Osteocyte (in vitro differentiated cells): ENCODE data around the gene RUSF1. TPM values are rescaled to one million over a fixed set of nuclear protein-coding genes. Genes with fewer than 3 reads are reported as not detected.

Source experiments
- DNase-seq: peaks from one replicate; pipeline ENCODE4 v3.0.0; 2021; ENCODE audit warnings: mixed read lengths; ENCODE audit not compliant: unreplicated experiment; ENCODE audit errors: extremely low spot score
- H3K27ac Mint-ChIP-seq: one replicate; pipeline ENCODE4 v1.8.0; 2021; ENCODE audit warnings: mild to moderate bottlenecking, mixed read lengths; ENCODE audit not compliant: unreplicated experiment
- H3K27me3 Mint-ChIP-seq: one replicate; pipeline ENCODE4 v1.8.0; 2021; ENCODE audit warnings: mixed read lengths; ENCODE audit not compliant: unreplicated experiment
- H3K36me3 Mint-ChIP-seq: one replicate; pipeline ENCODE4 v1.8.0; 2021; ENCODE audit warnings: mixed read lengths; ENCODE audit not compliant: unreplicated experiment
- H3K4me1 Mint-ChIP-seq: one replicate; pipeline ENCODE4 v1.8.0; 2021; ENCODE audit warnings: mixed read lengths; ENCODE audit not compliant: unreplicated experiment
- H3K4me3 Mint-ChIP-seq: one replicate; pipeline ENCODE4 v1.8.0; 2021; ENCODE audit warnings: mild to moderate bottlenecking, moderate library complexity, mixed read lengths; ENCODE audit not compliant: unreplicated experiment
- H3K9me3 Mint-ChIP-seq: one replicate; pipeline ENCODE4 v1.8.0; 2021; ENCODE audit warnings: mixed read lengths; ENCODE audit not compliant: unreplicated experiment
- total RNA-seq: library from RNA; stranded (reverse); gene quantifications from 2 replicates; pipeline ENCODE4 v1.2.1, GENCODE V29; 2021
- TF ChIP-seq, protein P1 (sequence below): fragments of 200-600 bp; sonication (generic); IDR thresholded peaks from 2 replicates; pipeline ENCODE4 v1.5.0; 2021; ENCODE audit warnings: antibody characterized with exemption, mild to moderate bottlenecking, moderate library complexity

RUSF1 gene
- total RNA-seq, 1 donor from 2014 or later, result 72.5 TPM

DNA sequence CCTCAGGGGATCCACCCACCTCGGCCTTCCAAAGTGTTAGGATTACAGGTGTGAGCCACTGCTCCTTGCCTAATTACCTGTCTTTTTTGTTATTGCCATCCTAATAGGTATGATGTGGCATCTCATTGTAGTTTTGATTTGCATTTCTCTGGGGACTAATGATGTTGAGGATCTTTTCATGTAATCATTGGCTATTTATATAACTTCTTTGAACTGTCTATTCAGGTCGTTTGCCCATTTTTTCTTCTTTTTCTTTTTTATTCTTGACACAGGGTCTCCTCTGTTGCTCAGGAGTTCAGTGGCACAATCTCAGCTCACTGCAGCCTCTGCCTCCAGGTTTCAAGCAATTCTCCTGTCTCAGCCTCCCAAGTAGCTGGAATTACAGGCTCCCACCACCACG, 37.6 kb downstream of the RUSF1 start:
- Mint-ChIP-seq H3K9me3 (no peaks in the 10 kb centered on the region), H3K36me3 (peaks cover 16% of the 10 kb centered on the region), H3K27ac (peak overlapping the region; percentile 96), H3K4me3 (no peak overlapping the region), H3K27me3 (no peaks in the 10 kb centered on the region), H3K4me1 (peaks cover 38% of the 10 kb centered on the region)
- no peak for DNase-seq
- TF ChIP-seq, protein P1, sequence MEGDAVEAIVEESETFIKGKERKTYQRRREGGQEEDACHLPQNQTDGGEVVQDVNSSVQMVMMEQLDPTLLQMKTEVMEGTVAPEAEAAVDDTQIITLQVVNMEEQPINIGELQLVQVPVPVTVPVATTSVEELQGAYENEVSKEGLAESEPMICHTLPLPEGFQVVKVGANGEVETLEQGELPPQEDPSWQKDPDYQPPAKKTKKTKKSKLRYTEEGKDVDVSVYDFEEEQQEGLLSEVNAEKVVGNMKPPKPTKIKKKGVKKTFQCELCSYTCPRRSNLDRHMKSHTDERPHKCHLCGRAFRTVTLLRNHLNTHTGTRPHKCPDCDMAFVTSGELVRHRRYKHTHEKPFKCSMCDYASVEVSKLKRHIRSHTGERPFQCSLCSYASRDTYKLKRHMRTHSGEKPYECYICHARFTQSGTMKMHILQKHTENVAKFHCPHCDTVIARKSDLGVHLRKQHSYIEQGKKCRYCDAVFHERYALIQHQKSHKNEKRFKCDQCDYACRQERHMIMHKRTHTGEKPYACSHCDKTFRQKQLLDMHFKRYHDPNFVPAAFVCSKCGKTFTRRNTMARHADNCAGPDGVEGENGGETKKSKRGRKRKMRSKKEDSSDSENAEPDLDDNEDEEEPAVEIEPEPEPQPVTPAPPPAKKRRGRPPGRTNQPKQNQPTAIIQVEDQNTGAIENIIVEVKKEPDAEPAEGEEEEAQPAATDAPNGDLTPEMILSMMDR, result no peak

DNA sequence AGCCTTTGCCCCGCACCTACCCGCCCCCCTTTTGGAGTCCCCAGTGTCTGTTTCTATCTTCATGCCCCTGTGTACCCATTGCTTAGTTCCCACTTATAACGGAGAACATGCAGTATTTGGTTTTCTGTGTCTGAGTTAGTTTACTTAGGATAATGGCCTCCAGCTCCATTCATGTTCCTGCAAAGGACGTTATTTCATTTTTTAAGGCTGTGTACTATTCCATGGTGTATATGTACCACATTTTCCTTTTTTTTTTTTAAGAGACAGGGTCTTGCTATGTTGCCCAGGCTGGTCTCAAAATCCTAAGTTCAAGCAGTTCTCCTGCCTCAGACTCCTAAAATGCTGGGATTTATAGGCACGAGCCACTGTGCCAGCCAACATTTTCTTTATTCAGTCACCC, 40.3 kb downstream of the RUSF1 start:
- Mint-ChIP-seq H3K27me3 (no peaks in the 10 kb centered on the region), H3K4me1 (peaks cover 26% of the 10 kb centered on the region), H3K27ac (no peak overlapping the region), H3K9me3 (no peaks in the 10 kb centered on the region), H3K4me3 (no peak overlapping the region), H3K36me3 (peaks cover 21% of the 10 kb centered on the region)
- TF ChIP-seq, protein P1, result no peak
- no peak for DNase-seq

DNA sequence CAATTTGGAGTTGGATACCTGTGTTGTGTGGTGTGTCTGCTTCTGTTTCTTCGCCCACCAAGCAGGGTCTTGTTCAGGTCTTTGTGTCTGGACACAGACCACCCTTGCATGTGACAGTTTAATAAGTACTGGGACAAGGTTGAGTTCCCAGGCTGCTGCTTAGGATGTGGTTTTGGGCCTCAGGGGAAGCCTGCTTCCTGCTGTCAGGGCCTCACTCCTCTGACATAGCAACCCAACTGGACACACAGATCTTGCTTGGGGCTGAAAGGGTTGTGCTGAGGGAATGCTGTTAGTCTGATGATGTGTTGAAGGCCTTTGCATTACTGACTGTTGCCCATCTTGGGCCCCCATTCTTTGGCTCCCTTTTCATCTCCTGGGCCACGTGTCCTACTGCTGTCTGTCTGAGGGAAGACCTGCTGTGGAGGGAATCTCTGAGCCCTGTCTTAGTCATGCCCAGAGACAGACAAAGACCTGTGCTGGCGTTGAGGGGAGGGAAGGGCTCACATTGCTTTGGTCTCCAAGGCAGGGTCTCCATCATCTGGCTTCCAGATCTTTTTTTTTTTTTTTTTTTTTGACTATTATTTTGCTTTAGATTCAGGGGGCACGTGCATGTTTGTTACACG, 40.9 kb downstream of the RUSF1 start:
- DNase-seq, result no peak
- TF ChIP-seq, protein P1, result no peak
- peaks cover 25% of the 10 kb centered on the region for H3K36me3 Mint-ChIP-seq
- no peak overlapping the region for H3K27ac Mint-ChIP-seq
- no peaks in the 10 kb centered on the region for H3K27me3 Mint-ChIP-seq
- H3K9me3 Mint-ChIP-seq, result no peaks in the 10 kb centered on the region
- H3K4me1 Mint-ChIP-seq, result peaks cover 20% of the 10 kb centered on the region
- no peak overlapping the region for H3K4me3 Mint-ChIP-seq

DNA sequence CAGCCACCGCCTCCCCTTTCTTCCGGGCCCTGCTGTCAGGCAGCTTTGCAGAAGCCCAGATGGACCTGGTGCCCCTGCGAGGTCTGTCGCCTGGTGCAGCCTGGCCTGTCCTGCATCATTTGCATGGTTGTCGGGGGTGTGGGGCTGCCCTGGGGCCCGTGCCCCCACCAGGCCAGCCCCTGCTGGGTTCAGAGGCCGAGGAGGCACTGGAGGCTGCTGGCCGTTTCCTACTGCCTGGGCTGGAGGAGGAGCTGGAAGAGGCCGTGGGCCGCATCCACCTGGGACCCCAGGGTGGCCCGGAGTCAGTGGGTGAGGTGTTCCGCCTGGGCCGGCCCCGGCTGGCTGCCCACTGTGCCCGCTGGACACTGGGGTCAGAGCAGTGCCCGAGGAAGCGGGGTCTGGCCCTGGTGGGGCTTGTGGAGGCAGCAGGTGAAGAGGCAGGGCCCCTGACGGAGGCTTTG, 41.8 kb downstream of the RUSF1 start:
- Mint-ChIP-seq H3K27me3 (no peaks in the 10 kb centered on the region), H3K36me3 (peaks cover 25% of the 10 kb centered on the region), H3K4me3 (no peak overlapping the region), H3K9me3 (no peaks in the 10 kb centered on the region), H3K27ac (no peak overlapping the region), H3K4me1 (peaks cover 16% of the 10 kb centered on the region)
- TF ChIP-seq, protein P1, result no peak
- no peak for DNase-seq

DNA sequence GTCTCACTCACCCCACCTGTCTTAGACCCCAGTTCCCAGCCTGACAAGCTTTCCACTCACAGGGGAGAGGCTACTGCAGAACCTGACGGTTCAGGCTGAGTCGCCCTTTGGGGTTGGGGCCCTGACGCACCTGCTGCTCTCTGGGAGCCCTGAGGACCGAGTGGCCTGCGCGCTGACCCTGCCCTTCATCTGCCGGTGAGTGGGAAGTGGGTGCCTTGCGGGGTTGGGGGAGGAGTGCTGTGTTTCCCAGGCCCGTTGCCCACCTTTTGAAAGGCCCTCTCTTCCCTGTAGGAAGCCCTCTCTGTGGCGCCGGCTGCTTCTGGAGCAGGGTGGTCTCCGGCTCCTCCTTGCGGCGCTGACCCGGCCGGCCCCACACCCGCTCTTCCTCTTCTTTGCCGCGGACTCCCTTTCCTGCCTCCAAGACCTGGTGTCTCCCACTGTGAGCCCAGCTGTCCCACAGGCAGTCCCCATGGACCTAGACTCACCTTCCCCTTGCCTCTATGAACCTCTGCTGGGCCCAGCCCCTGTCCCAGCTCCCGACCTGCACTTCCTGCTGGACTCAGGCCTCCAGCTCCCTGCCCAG, 42.3 kb downstream of the RUSF1 start:
- H3K9me3 Mint-ChIP-seq, result no peaks in the 10 kb centered on the region
- peaks cover 14% of the 10 kb centered on the region for H3K4me1 Mint-ChIP-seq
- DNase-seq, result no peak
- H3K27ac Mint-ChIP-seq, result no peak overlapping the region
- H3K4me3 Mint-ChIP-seq, result no peak overlapping the region
- TF ChIP-seq, protein P1, result no peak
- no peaks in the 10 kb centered on the region for H3K27me3 Mint-ChIP-seq
- peaks cover 25% of the 10 kb centered on the region for H3K36me3 Mint-ChIP-seq
